AG10803 (cell line): ENCODE results near the gene NFATC2.

Experiments used
- DNase-seq: peaks from one replicate; pipeline ENCODE4 v3.0.0; 2010; ENCODE audit warnings: low read depth
- H3K4me3 ChIP-seq: 2 replicates; pipeline ENCODE4 v1.5.1; 2011; ENCODE audit warnings: mild to moderate bottlenecking, low read length, control low read depth
- TF ChIP-seq, protein P1 (sequence below): conservative IDR thresholded peaks from 2 replicates; pipeline ENCODE4 v1.5.1; 2011; ENCODE audit warnings: mild to moderate bottlenecking, low read length, control low read depth, inconsistent platforms

NFATC2 gene

DNA sequence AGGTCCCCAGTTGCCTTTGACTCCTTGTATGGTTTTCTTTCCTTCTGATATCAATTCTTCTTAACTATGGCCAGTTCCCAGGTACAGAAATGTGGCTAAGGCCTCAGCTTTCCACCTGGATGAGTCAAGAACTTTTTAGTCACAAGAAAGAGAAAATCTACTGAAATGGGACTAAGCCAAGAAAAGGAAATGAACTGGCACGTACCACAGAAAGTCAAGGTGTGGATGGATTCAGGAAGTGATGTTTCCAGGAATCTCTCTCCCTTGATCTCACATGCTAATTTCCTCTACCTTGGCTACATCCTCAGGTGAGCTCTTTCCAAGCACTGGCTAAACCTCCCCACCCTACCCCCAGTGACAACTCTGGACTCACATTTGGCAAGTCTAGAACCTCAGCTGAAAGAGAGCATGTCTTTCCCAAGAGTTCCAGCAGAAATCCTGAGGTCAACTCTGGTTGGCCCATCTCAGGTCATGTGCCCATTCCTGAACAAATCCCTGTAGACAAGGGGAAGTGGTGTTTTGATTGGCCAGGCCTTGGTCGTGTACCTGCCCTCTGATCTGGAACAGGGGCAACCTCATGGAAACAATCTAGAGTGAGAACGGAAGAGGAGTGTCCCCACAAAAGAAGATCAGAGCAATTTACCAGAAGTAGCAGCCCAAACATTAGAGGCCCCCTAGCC, 205.3 kb downstream of the NFATC2 start:
- DNase-seq: no peak
- TF ChIP-seq, protein P1, sequence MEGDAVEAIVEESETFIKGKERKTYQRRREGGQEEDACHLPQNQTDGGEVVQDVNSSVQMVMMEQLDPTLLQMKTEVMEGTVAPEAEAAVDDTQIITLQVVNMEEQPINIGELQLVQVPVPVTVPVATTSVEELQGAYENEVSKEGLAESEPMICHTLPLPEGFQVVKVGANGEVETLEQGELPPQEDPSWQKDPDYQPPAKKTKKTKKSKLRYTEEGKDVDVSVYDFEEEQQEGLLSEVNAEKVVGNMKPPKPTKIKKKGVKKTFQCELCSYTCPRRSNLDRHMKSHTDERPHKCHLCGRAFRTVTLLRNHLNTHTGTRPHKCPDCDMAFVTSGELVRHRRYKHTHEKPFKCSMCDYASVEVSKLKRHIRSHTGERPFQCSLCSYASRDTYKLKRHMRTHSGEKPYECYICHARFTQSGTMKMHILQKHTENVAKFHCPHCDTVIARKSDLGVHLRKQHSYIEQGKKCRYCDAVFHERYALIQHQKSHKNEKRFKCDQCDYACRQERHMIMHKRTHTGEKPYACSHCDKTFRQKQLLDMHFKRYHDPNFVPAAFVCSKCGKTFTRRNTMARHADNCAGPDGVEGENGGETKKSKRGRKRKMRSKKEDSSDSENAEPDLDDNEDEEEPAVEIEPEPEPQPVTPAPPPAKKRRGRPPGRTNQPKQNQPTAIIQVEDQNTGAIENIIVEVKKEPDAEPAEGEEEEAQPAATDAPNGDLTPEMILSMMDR: no peak
- H3K4me3 ChIP-seq: no peak overlapping the region
